GM19324 (cell line): ENCODE results near the gene HCFC2.
"Not testable (repeated sequence)": the region's sequence is repeated elsewhere in the genome, so short reads cannot be mapped to it uniquely, and the experiment has no call there.

Experiments
- ATAC-seq: cut with Tn5 transposase; IDR thresholded peaks from one replicate; pipeline ENCODE4 v1.9.1; 2021; ENCODE audit warnings: mild to moderate bottlenecking, moderate library complexity; ENCODE audit not compliant: unreplicated experiment, low FRiP score

HCFC2 gene

GRCh38 chr12:104114834-104115586, 50.7 kb downstream of the HCFC2 start:
- not testable (repeated sequence) for ATAC-seq

GRCh38 chr12:104115587-104115975, 51.2 kb downstream of the HCFC2 start:
- ATAC-seq, result no peak

- no peak for ATAC-seq
Observed at GRCh38 chr12:104121001-104121400, 56.7 kb downstream of the HCFC2 start.

- no peak for ATAC-seq
Observed at GRCh38 chr12:104122298-104122697, 58.0 kb downstream of the HCFC2 start.

GRCh38 chr12:104126548-104126947, 62.2 kb downstream of the HCFC2 start:
- no peak for ATAC-seq

GRCh38 chr12:104130760-104131159, 66.4 kb downstream of the HCFC2 start:
- ATAC-seq, result no peak

GRCh38 chr12:104131609-104132008, 67.3 kb downstream of the HCFC2 start:
- ATAC-seq, result no peak

GRCh38 chr12:104132351-104132956, 68.1 kb downstream of the HCFC2 start:
- no peak for ATAC-seq

GRCh38 chr12:104133321-104133720, 69.0 kb downstream of the HCFC2 start:
- ATAC-seq, result no peak

- ATAC-seq, result no peak
Observed at GRCh38 chr12:104133866-104134265, 69.5 kb downstream of the HCFC2 start.

- ATAC-seq, result no peak
Observed at GRCh38 chr12:104134882-104135281, 70.6 kb downstream of the HCFC2 start.

- no peak for ATAC-seq
Observed at GRCh38 chr12:104136577-104136976, 72.2 kb downstream of the HCFC2 start.

GRCh38 chr12:104137001-104137901, 72.9 kb downstream of the HCFC2 start:
- peak; percentile 34 for ATAC-seq

GRCh38 chr12:104137902-104138796, 73.8 kb downstream of the HCFC2 start, which contains the start of gene NFYB:
Gene NFYB (minus strand): TSS chr12:104138210. CDS start chr12:104135453, 2,757 bp downstream.
- peak; percentile 87 for ATAC-seq

GRCh38 chr12:104138797-104139152, 74.4 kb downstream of the HCFC2 start:
- ATAC-seq, result no peak

- ATAC-seq, result no peak
Observed at GRCh38 chr12:104142543-104142942, 78.2 kb downstream of the HCFC2 start.

- no peak for ATAC-seq
Observed at GRCh38 chr12:104143002-104143401, 78.7 kb downstream of the HCFC2 start.

GRCh38 chr12:104143918-104144317, 79.6 kb downstream of the HCFC2 start:
- no peak for ATAC-seq

GRCh38 chr12:104147346-104147745, 83.0 kb downstream of the HCFC2 start:
- no peak for ATAC-seq

- ATAC-seq, result no peak
Observed at GRCh38 chr12:104150416-104150815, 86.1 kb downstream of the HCFC2 start.
